Liver (tissue), 9 donors: ENCODE data around the gene MEST. TPM values are rescaled to one million over a fixed set of nuclear protein-coding genes. Genes with fewer than 3 reads are reported as not detected.

ENCODE experiments used
- DNase-seq: peaks from one replicate; pipeline ENCODE4 v3.0.0-alpha.2; 2017; ENCODE audit warnings: low spot score
- H3K27ac ChIP-seq, 2 donors: one replicate each; pipeline ENCODE4 v1.7.0; 2013; ENCODE audit warnings: inconsistent platforms in 2 of 2, low read length in 2 of 2, control low read depth in 1 of 2, low read depth in 1 of 2, mild to moderate bottlenecking in 1 of 2
- H3K27me3 ChIP-seq, 4 donors: one replicate each; pipeline versions ENCODE4 v1.6.1 to v1.7.0; 2013; ENCODE audit warnings: low read length in 3 of 4, inconsistent platforms in 1 of 4, mild to moderate bottlenecking in 1 of 4, moderate library complexity in 1 of 4; ENCODE audit not compliant: control insufficient read depth in 4 of 4, insufficient read depth in 4 of 4
- H3K36me3 ChIP-seq, 4 donors: one replicate each; pipeline versions ENCODE4 v1.6.1 to v1.7.0; 2013; ENCODE audit warnings: low read length in 3 of 4, mild to moderate bottlenecking in 3 of 4, low read depth in 1 of 4, moderate library complexity in 1 of 4; ENCODE audit not compliant: control insufficient read depth in 4 of 4, insufficient read depth in 3 of 4
- H3K4me1 ChIP-seq, 4 donors: one replicate each; pipeline versions ENCODE4 v1.6.1 to v1.7.0; 2013; ENCODE audit warnings: low read length in 3 of 4, mild to moderate bottlenecking in 3 of 4, moderate library complexity in 1 of 4; ENCODE audit not compliant: control insufficient read depth in 4 of 4, insufficient read depth in 4 of 4
- H3K4me3 ChIP-seq, 3 donors: one replicate each; pipeline versions ENCODE4 v1.6.1 to v1.7.0; 2013; ENCODE audit warnings: low read length in 3 of 3, control low read depth in 1 of 3, low read depth in 1 of 3, mild to moderate bottlenecking in 1 of 3
- H3K9ac ChIP-seq, 2 donors: one replicate each; pipeline ENCODE4 v1.7.0; 2013; ENCODE audit warnings: low read length in 2 of 2, mild to moderate bottlenecking in 2 of 2, moderate library complexity in 2 of 2, control low read depth in 1 of 2, low read depth in 1 of 2
- H3K9me3 ChIP-seq, 4 donors: one replicate each; pipeline versions ENCODE4 v1.6.1 to v1.7.0; 2013; ENCODE audit warnings: low read length in 3 of 4; ENCODE audit not compliant: control insufficient read depth in 4 of 4
- EGR1 ChIP-seq, 2 donors: IDR thresholded peaks; 2 replicates each; pipeline ENCODE4 v1.6.1; 2016 to 2018; ENCODE audit warnings: antibody characterized with exemption in 2 of 2, low read depth in 2 of 2
- FOXA1 ChIP-seq: IDR thresholded peaks from 2 replicates; pipeline ENCODE4 v1.6.1; 2016; ENCODE audit warnings: antibody characterized with exemption
- FOXA2 ChIP-seq: IDR thresholded peaks from 2 replicates; pipeline ENCODE4 v1.6.1; 2016; ENCODE audit warnings: antibody characterized with exemption
- GABPA ChIP-seq, 2 donors: IDR thresholded peaks in 1 of 2; conservative IDR thresholded peaks in 1 of 2; 2 replicates each; pipeline ENCODE4 v1.6.1; 2016; ENCODE audit warnings: antibody characterized with exemption in 2 of 2, mild to moderate bottlenecking in 1 of 2, moderate library complexity in 1 of 2
- HNF4A ChIP-seq, 2 donors: conservative IDR thresholded peaks; 2 replicates each; pipeline ENCODE4 v1.6.1; 2016; ENCODE audit warnings: antibody characterized with exemption in 2 of 2, mild to moderate bottlenecking in 2 of 2
- HNF4G ChIP-seq: IDR thresholded peaks from 2 replicates; pipeline ENCODE4 v1.6.1; 2016; ENCODE audit warnings: antibody characterized with exemption
- JUND ChIP-seq, 2 donors: IDR thresholded peaks; 2 replicates each; pipeline ENCODE4 v1.6.1; 2016; ENCODE audit warnings: antibody characterized with exemption in 2 of 2
- NR2F2 ChIP-seq: IDR thresholded peaks from 2 replicates; pipeline ENCODE4 v1.6.1; 2016; ENCODE audit warnings: antibody characterized with exemption
- RXRA ChIP-seq, 2 donors: IDR thresholded peaks; 2 replicates each; pipeline ENCODE4 v1.6.1; 2017 to 2018; ENCODE audit warnings: antibody characterized with exemption in 2 of 2, mild to moderate bottlenecking in 1 of 2
- SP1 ChIP-seq: IDR thresholded peaks from 2 replicates; pipeline ENCODE4 v1.6.1; 2018; ENCODE audit warnings: antibody characterized with exemption, mild to moderate bottlenecking
- TAF1 ChIP-seq: conservative IDR thresholded peaks from 2 replicates; pipeline ENCODE4 v1.6.1; 2016; ENCODE audit warnings: antibody characterized with exemption, mild to moderate bottlenecking
- WGBS: extraction: QIAGEN DNeasy Blood & Tissue Kit; methylation state at CpG from one replicate; pipeline ENCODE4 v1.1.7; 2013; 5-methylcytosine and 5-hydroxymethylcytosine counted together
- polyA plus RNA-seq, 2 donors: library from polyadenylated mRNA; stranded (reverse) in 1 of 2; unstranded in 1 of 2; fragments of 200-250 nt in 1 of 2; fragments of >200 nt in 1 of 2; fragmentation: Nextera tagmentation in 1 of 2; extraction: Ambion mirVana in 1 of 2; gene quantifications; one replicate each; pipeline versions ENCODE4 v1.2.1 to v1.2.3, GENCODE V29; 2013 to 2015
- total RNA-seq, 2 donors: library from RNA; depleted of rRNA; stranded (reverse); fragments of >200 nt; gene quantifications; one replicate each; pipeline ENCODE4 v1.2.3, GENCODE V29; 2014
- TF ChIP-seq, protein P1 (sequence below): fragments of 150-350 bp; IDR thresholded peaks from 2 replicates; pipeline ENCODE4 v1.5.1; 2017; ENCODE audit warnings: improper control_type of control experiment, low read depth, low read length; ENCODE audit not compliant: missing input control
- TF ChIP-seq, protein P2 (sequence below): IDR thresholded peaks from 2 replicates; pipeline ENCODE4 v1.6.1; 2016; ENCODE audit warnings: antibody characterized with exemption, mild to moderate bottlenecking
- TF ChIP-seq, protein P3 (sequence below): IDR thresholded peaks from 2 replicates; pipeline ENCODE4 v1.6.1; 2016; ENCODE audit warnings: antibody characterized with exemption
- TF ChIP-seq, protein P4 (sequence below): IDR thresholded peaks from 2 replicates; pipeline ENCODE4 v1.6.1; 2016; ENCODE audit warnings: antibody characterized with exemption
- donor health status: healthy.
- donor health status: healthy.
- donor health status: healthy.
- donor health status: healthy.
- donor health status: healthy.

The MEST gene
- total and polyA plus RNA-seq, 4 donors = 12.6 to 42.4 (median 23.0) TPM

DNA sequence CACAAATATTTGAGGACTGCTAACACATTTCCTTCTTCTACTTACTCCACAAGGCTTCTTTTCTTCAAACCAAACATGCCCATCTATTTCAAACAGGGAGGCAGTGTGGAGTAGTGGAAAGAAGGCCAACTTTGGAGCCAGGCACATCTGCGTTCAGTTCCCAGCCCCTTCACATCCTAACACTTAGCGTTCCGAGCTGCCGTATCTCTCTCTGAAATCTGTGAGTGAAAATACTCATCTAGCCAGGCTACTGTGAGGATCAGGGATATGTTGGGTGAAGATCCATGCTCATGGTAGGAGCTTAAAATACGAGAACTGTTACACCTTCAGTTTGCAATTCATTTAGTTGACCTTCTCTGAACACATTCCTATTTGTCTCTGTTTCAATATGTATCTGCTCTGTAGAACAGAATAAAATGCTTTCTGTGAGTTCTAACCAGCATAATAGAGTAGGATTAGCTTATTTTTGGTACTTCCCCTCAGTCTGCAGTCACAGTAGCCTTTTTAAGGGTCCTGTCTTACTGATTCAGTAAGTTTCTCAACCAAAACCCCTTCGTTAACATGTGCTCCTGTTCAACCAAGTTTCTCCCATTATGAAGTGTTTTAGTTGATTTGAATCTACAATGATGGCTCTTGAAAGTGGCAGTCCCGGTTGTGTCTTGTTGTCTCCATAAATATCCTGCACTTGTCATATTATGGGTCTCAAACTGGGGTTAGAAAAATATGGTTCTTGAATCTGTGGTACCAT is 3.3 kb upstream of the MEST start:
- Histone ChIP-seq H3K9ac (no peak overlapping the region), H3K4me1 (peaks cover 0 to 35% (median 26%) of the 10 kb centered on the region in 4 donors), H3K9me3 (no peaks in the 10 kb centered on the region), H3K27ac (no peak overlapping the region), H3K4me3 (no peak overlapping the region), H3K27me3 (no peaks in the 10 kb centered on the region), H3K36me3 (no peaks in the 10 kb centered on the region)
- TF ChIP-seq GABPA (IDR thresholded peaks at IDR 0.05 in 1 of 2, conservative IDR thresholded peaks at IDR 0.05 in 1 of 2) (no peak), JUND (IDR thresholded peaks at IDR 0.05) (no peak), SP1 (no peak), NR2F2 (no peak), HNF4A (conservative IDR thresholded peaks at IDR 0.05) (no peak), HNF4G (no peak), EGR1 (IDR thresholded peaks at IDR 0.05; ENCODE audit: low read depth in 2 of 2) (no peak), RXRA (IDR thresholded peaks at IDR 0.05) (no peak), TAF1 (no peak), FOXA2 (no peak), FOXA1 (no peak)
- TF ChIP-seq, protein P1, sequence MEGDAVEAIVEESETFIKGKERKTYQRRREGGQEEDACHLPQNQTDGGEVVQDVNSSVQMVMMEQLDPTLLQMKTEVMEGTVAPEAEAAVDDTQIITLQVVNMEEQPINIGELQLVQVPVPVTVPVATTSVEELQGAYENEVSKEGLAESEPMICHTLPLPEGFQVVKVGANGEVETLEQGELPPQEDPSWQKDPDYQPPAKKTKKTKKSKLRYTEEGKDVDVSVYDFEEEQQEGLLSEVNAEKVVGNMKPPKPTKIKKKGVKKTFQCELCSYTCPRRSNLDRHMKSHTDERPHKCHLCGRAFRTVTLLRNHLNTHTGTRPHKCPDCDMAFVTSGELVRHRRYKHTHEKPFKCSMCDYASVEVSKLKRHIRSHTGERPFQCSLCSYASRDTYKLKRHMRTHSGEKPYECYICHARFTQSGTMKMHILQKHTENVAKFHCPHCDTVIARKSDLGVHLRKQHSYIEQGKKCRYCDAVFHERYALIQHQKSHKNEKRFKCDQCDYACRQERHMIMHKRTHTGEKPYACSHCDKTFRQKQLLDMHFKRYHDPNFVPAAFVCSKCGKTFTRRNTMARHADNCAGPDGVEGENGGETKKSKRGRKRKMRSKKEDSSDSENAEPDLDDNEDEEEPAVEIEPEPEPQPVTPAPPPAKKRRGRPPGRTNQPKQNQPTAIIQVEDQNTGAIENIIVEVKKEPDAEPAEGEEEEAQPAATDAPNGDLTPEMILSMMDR = no peak
- TF ChIP-seq, protein P2, sequence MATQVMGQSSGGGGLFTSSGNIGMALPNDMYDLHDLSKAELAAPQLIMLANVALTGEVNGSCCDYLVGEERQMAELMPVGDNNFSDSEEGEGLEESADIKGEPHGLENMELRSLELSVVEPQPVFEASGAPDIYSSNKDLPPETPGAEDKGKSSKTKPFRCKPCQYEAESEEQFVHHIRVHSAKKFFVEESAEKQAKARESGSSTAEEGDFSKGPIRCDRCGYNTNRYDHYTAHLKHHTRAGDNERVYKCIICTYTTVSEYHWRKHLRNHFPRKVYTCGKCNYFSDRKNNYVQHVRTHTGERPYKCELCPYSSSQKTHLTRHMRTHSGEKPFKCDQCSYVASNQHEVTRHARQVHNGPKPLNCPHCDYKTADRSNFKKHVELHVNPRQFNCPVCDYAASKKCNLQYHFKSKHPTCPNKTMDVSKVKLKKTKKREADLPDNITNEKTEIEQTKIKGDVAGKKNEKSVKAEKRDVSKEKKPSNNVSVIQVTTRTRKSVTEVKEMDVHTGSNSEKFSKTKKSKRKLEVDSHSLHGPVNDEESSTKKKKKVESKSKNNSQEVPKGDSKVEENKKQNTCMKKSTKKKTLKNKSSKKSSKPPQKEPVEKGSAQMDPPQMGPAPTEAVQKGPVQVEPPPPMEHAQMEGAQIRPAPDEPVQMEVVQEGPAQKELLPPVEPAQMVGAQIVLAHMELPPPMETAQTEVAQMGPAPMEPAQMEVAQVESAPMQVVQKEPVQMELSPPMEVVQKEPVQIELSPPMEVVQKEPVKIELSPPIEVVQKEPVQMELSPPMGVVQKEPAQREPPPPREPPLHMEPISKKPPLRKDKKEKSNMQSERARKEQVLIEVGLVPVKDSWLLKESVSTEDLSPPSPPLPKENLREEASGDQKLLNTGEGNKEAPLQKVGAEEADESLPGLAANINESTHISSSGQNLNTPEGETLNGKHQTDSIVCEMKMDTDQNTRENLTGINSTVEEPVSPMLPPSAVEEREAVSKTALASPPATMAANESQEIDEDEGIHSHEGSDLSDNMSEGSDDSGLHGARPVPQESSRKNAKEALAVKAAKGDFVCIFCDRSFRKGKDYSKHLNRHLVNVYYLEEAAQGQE = no peak
- TF ChIP-seq, protein P3, sequence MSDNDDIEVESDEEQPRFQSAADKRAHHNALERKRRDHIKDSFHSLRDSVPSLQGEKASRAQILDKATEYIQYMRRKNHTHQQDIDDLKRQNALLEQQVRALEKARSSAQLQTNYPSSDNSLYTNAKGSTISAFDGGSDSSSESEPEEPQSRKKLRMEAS = no peak
- TF ChIP-seq, protein P4, sequence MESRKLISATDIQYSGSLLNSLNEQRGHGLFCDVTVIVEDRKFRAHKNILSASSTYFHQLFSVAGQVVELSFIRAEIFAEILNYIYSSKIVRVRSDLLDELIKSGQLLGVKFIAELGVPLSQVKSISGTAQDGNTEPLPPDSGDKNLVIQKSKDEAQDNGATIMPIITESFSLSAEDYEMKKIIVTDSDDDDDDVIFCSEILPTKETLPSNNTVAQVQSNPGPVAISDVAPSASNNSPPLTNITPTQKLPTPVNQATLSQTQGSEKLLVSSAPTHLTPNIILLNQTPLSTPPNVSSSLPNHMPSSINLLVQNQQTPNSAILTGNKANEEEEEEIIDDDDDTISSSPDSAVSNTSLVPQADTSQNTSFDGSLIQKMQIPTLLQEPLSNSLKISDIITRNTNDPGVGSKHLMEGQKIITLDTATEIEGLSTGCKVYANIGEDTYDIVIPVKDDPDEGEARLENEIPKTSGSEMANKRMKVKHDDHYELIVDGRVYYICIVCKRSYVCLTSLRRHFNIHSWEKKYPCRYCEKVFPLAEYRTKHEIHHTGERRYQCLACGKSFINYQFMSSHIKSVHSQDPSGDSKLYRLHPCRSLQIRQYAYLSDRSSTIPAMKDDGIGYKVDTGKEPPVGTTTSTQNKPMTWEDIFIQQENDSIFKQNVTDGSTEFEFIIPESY = no peak
- no peak for DNase-seq
- WGBS = 92% methylated on average over 7 of the region's 7 CpGs
